K562 (cell line): ENCODE data around the gene NUP205. TPM values are rescaled to one million over a fixed set of nuclear protein-coding genes. Genes with fewer than 3 reads are reported as not detected.

ENCODE experiments used
- BCLAF1 ChIP-seq, 2 experiments: fragments of 450-650 bp in 1 of 2; IDR thresholded peaks; 2 replicates each; pipeline ENCODE4 v1.6.1; 2011 to 2017; ENCODE audit warnings: low read depth in 2 of 2, antibody characterized with exemption in 1 of 2, borderline replicate concordance in 1 of 2, low read length in 1 of 2, mild to moderate bottlenecking in 1 of 2, mixed read lengths in 1 of 2; ENCODE audit not compliant: control insufficient read depth in 1 of 2
- CREB1 ChIP-seq, 2 experiments: sonication (generic) in 1 of 2; formaldehyde crosslinking in 1 of 2; IDR thresholded peaks; 2 replicates each; pipeline versions ENCODE4 v1.6.1 to v1.8.0; 2012 to 2022; ENCODE audit warnings: inconsistent platforms in 1 of 2, mild to moderate bottlenecking in 1 of 2, missing genetic modification reagents in 1 of 2, moderate library complexity in 1 of 2
- CREBBP ChIP-seq: IDR thresholded peaks from one replicate; pipeline ENCODE4 v1.6.1; 2012; ENCODE audit warnings: low read depth, mild to moderate bottlenecking, control low read depth, inconsistent platforms, low read length
- CTCF ChIP-seq, 3 experiments: IDR thresholded peaks in 2 of 3; conservative IDR thresholded peaks in 1 of 3; 2 replicates each; pipeline ENCODE4 v1.5.1; 2011 to 2012; ENCODE audit warnings: low read length in 3 of 3, mild to moderate bottlenecking in 3 of 3, control low read depth in 2 of 3, improper control_type of control experiment in 1 of 3, inconsistent platforms in 1 of 3, low read depth in 1 of 3, mixed read lengths in 1 of 3, moderate library complexity in 1 of 3; ENCODE audit not compliant: insufficient read depth in 2 of 3
- FOXK2 ChIP-seq, 2 experiments: fragments of 450-650 bp; IDR thresholded peaks in 1 of 2; conservative IDR thresholded peaks in 1 of 2; 2 replicates each; pipeline ENCODE4 v1.6.1; 2016; ENCODE audit warnings: low read depth in 2 of 2, mild to moderate bottlenecking in 1 of 2
- GTF2E2 ChIP-seq: fragments of 200-800 bp; sonication (Bioruptor generic); IDR thresholded peaks from 2 replicates; pipeline ENCODE4 v1.6.1; 2016; ENCODE audit warnings: missing genetic modification characterization, missing compliant biosample characterization
- JUND ChIP-seq, 2 experiments: IDR thresholded peaks; 2 replicates in 1 of 2; 3 replicates in 1 of 2; pipeline ENCODE4 v1.6.1; 2011; ENCODE audit warnings: borderline replicate concordance in 2 of 2, low read depth in 2 of 2, low read length in 2 of 2, improper control_type of control experiment in 1 of 2, missing biosample characterization in 1 of 2, missing genetic modification characterization in 1 of 2, missing genetic modification reagents in 1 of 2
- PTBP1 ChIP-seq: fragments of 200-400 bp; formaldehyde crosslinking; IDR thresholded peaks from 2 replicates; pipeline ENCODE4 v1.6.1; 2017; ENCODE audit warnings: low read depth, low read length
- RAD21 ChIP-seq, 2 experiments: fragments of 250-450 bp in 1 of 2; fragments of 450-650 bp in 1 of 2; sonication (Bioruptor Pico) in 1 of 2; formaldehyde crosslinking in 1 of 2; IDR thresholded peaks in 1 of 2; conservative IDR thresholded peaks in 1 of 2; 2 replicates each; pipeline versions ENCODE4 v1.4.0 to v1.8.0; 2020 to 2022; ENCODE audit warnings: mild to moderate bottlenecking in 2 of 2, moderate library complexity in 1 of 2
- RBM25 ChIP-seq: fragments of 200-400 bp; formaldehyde crosslinking; IDR thresholded peaks from 2 replicates; pipeline ENCODE4 v1.6.1; 2018; ENCODE audit warnings: low read length, low read depth, moderate library complexity; ENCODE audit not compliant: severe bottlenecking
- RCOR1 ChIP-seq, 2 experiments: IDR thresholded peaks; 2 replicates each; pipeline ENCODE4 v1.6.1; 2012; ENCODE audit warnings: low read depth in 2 of 2, low read length in 2 of 2, borderline replicate concordance in 1 of 2, improper control_type of control experiment in 1 of 2
- SMC3 ChIP-seq: conservative IDR thresholded peaks from 2 replicates; pipeline ENCODE4 v1.6.1; 2011; ENCODE audit warnings: low read depth, low read length, improper control_type of control experiment; ENCODE audit not compliant: insufficient read depth
- SRF ChIP-seq, 2 experiments: fragments of 250-450, 450-650 bp in 1 of 2; sonication (Bioruptor Pico) in 1 of 2; sonication (generic) in 1 of 2; formaldehyde crosslinking; IDR thresholded peaks; 2 replicates each; pipeline versions ENCODE4 v1.5.0 to v1.5.1; 2020 to 2022; ENCODE audit warnings: mild to moderate bottlenecking in 1 of 2, missing genetic modification reagents in 1 of 2
- SUPT5H ChIP-seq: fragments of 450-650 bp; IDR thresholded peaks from 2 replicates; pipeline ENCODE4 v1.6.1; 2016
- TARDBP ChIP-seq: fragments of 450-650 bp; IDR thresholded peaks from 2 replicates; pipeline ENCODE4 v1.6.1; 2016
- ZNF280A ChIP-seq: fragments of 450-650 bp; IDR thresholded peaks from 2 replicates; pipeline ENCODE4 v1.6.1; 2018; ENCODE audit warnings: mild to moderate bottlenecking, low read depth; ENCODE audit not compliant: partially characterized antibody
- ZNF76 ChIP-seq: fragments of 250-450 bp; sonication (Bioruptor Pico); IDR thresholded peaks from 2 replicates; pipeline ENCODE4 v1.4.0; 2020; ENCODE audit warnings: mild to moderate bottlenecking, moderate library complexity, borderline replicate concordance
- polyA plus RNA-seq, 8 experiments: library from polyadenylated mRNA; depleted of rRNA in 4 of 8; stranded (reverse) in 5 of 8; unstranded in 3 of 8; fragments of >200 nt; fragmentation: Nextera tagmentation in 2 of 8; fragmentation: Illumina TruSeq in 1 of 8; extraction: Ambion mirVana in 2 of 8; extraction: Trizol in 1 of 8; gene quantifications; 2 replicates each; pipeline versions ENCODE4 v1.2.1 to v1.2.3, GENCODE V29; 2011 to 2014; ENCODE audit warnings: inconsistent platforms in 1 of 8, missing spikeins in 1 of 8
- total RNA-seq, 7 experiments: library from RNA; depleted of rRNA in 6 of 7; stranded (reverse); fragments of >200 nt in 6 of 7; fragmentation: Illumina TruSeq in 2 of 7; extraction: Trizol in 2 of 7; gene quantifications; 2 replicates each; pipeline versions ENCODE4 v1.2.1 to v1.2.3, GENCODE V29; 2011 to 2021; ENCODE audit warnings: low replicate concordance in 1 of 7
- TF ChIP-seq, protein P1 (sequence below): fragments of 250-450 bp; sonication (Bioruptor Pico); IDR thresholded peaks from 2 replicates; pipeline ENCODE4 v1.5.0; 2021

The NUP205 gene
- total and polyA plus RNA-seq, 9 of the 15 experiments (the other 6 are each of a cell fraction or from before 2014, with no cell fraction given), result 101 to 282 (median 193) TPM

DNA sequence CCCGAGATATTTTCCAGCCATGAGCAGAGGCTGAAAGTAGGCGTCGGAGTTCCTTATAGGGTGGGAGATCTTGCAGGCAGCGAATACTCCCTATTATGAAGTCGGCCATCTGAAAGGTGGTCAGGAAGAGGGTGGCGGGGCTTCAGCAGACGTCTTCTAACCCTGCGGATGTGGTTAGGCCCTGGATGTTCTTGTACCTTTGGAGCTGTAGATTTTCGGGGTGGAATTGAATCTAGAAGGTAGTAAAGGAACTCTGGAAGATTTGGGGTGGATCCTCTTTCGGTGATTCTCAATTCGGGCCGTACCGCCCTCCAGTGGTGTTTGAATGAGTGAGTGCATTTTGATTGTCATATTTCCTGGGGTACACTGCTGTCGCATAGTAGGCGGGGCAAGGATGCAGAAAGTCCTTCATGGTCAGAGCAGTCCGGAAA is 635 bp downstream of the NUP205 start (continued):
- TF ChIP-seq BCLAF1 (IDR thresholded peaks at IDR 0.05; ENCODE audit: borderline replicate concordance in 1 of 2, control insufficient read depth in 1 of 2, low read depth in 2 of 2, low read length in 1 of 2) (peak in 1 of 2 experiments; percentile 28; a peak in 1 of 4 replicates), SUPT5H (0 out of 2 replicates have a peak, but pooled peaks have one; percentile 20), GTF2E2 (peak; percentile 98), CTCF (IDR thresholded peaks at IDR 0.05 in 2 of 3, conservative IDR thresholded peaks at IDR 0.05 in 1 of 3; ENCODE audit: insufficient read depth in 2 of 3, low read depth in 1 of 3, low read length in 3 of 3) (peak; percentile 87 to 94 (median 89)), SMC3 (peak; percentile 85), JUND (IDR thresholded peaks at IDR 0.05; ENCODE audit: borderline replicate concordance, low read depth, low read length) (0 out of 2 replicates have a peak, but pooled peaks have one; percentile 2), JUND (tag; IDR thresholded peaks at IDR 0.05; ENCODE audit: borderline replicate concordance, low read depth, low read length) (no peak; the same call in 2 of the 3 replicates), RCOR1 (IDR thresholded peaks at IDR 0.05; ENCODE audit: borderline replicate concordance in 1 of 2, low read depth in 2 of 2, low read length in 2 of 2) (peak in 1 of 2 experiments; percentile 48; a peak in 1 of 4 replicates), RAD21 (CRISPR knock-in tag; conservative IDR thresholded peaks at IDR 0.05 in 1 of 2, IDR thresholded peaks at IDR 0.05 in 1 of 2) (peak; percentile 86 to 93), CREB1 (IDR thresholded peaks at IDR 0.05) (peak; percentile 38; the same call in 1 of the 2 replicates), CREB1 (CRISPR knock-in tag; IDR thresholded peaks at IDR 0.05) (no peak), PTBP1 (no peak), TARDBP (peak; percentile 34; the same call in 1 of the 2 replicates), RBM25 (no peak), CREBBP (no peak), FOXK2 (conservative IDR thresholded peaks at IDR 0.05 in 1 of 2, IDR thresholded peaks at IDR 0.05 in 1 of 2; ENCODE audit: low read depth in 2 of 2) (no peak), SRF (CRISPR knock-in tag; IDR thresholded peaks at IDR 0.05) (peak in 1 of 2 experiments; percentile 47; a peak in 1 of 4 replicates), ZNF280A (peak; percentile 3), ZNF76 (CRISPR knock-in tag) (0 out of 2 replicates have a peak, but pooled peaks have one; percentile 5)
- TF ChIP-seq, protein P1, sequence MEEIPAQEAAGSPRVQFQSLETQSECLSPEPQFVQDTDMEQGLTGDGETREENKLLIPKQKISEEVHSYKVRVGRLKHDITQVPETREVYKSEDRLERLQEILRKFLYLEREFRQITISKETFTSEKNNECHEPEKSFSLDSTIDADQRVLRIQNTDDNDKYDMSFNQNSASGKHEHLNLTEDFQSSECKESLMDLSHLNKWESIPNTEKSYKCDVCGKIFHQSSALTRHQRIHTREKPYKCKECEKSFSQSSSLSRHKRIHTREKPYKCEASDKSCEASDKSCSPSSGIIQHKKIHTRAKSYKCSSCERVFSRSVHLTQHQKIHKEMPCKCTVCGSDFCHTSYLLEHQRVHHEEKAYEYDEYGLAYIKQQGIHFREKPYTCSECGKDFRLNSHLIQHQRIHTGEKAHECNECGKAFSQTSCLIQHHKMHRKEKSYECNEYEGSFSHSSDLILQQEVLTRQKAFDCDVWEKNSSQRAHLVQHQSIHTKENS (CRISPR knock-in tag), result no peak
